HG03135 (cell line): Measurements from ENCODE around the gene CRYM.
"Not testable (repeated sequence)": the region's sequence is repeated elsewhere in the genome, so short reads cannot be mapped to it uniquely, and the experiment has no call there.

Experiments used
- ATAC-seq: cut with Tn5 transposase; IDR thresholded peaks from one replicate; pipeline ENCODE4 v1.9.1; 2021; ENCODE audit warnings: mild to moderate bottlenecking, moderate library complexity; ENCODE audit not compliant: unreplicated experiment

The CRYM gene

DNA sequence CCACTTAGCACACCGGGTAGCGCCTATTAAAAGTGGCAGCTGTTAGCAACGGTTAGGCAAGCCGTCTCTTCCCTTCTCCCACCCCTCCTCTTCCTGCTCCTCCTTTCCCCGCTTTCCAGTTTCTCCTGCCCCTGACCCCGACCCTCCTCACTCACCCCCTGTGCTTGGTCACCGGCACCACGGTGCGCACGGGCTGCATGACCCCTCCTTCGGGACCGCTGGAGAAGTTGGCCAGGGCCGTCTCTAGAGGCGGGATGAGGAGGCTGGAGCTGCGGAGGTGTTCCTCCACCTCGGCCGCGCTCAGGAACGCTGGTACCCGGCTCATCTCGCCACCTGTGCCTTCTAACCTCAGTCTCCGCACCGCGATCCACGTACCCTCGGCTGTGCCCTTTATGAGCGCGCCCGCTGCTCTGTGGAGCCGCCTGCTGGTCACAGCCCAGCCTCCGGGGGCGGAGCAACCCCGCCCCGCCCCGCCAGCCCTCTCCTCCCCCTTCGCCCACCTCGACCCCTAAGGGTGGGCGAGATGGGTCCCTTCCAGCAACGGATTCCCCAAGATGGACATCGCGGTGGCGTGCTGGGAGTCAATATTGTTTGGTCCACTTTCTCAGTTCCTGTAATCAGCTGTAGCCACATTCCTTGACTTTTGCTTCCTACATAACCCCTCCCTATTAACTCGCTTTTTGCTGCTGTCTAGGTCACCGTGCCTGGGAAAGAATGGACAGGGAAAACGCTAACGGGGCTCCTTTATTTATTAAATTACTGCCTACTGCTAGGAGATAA is at the start of gene CRYM:
Gene CRYM (minus strand): TSS at position 364 of the 780 bp plus-strand sequence. CDS start 39 bp downstream, at position 325.
- ATAC-seq = no peak

GRCh38 chr16:21327046-21327445 is 49.0 kb upstream of the CRYM start:
- ATAC-seq = no peak

- no peak for ATAC-seq
Measured at GRCh38 chr16:21326459-21326858, 48.4 kb upstream of the CRYM start.

DNA sequence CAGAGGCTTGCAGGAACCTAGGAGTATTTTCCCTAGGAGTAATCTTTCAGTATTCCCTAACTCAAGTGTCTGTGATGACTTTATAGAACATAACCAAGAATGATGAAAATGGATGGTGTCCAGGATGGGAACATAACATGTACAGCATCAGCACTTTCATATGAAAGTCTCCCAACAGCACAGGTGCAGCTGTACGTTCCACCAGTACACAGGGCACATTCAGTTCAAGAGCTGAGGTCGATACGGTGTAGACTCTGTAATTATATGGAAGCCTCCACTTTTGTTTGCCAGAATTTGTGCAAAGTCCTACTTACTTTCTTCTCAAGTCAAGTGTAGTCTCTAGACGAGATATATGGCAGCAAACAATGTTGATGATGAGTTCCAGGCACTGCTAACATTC is 46.2 kb upstream of the CRYM start:
- ATAC-seq = no peak

DNA sequence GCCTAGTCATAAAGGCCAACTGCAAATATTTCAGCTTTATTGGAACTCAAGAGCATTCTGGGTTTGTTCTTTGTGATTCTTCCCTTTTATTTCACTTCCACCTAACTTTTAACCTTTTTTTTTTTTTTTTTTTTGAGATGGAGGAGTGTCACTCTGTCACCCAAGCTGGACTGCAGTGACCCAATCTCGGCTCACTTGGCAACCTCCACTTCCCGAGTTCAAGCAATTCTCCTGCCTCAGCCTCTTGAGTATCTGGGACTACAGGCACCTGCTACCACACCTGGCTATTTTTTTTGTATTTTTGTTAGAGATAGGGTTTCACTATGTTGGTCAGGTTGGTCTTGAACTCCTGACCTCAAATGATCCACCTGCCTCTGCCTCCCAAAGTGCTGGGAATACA is 44.2 kb upstream of the CRYM start:
- ATAC-seq = not testable (repeated sequence)

- no peak for ATAC-seq
Measured at GRCh38 chr16:21321736-21322135, 43.6 kb upstream of the CRYM start.

DNA sequence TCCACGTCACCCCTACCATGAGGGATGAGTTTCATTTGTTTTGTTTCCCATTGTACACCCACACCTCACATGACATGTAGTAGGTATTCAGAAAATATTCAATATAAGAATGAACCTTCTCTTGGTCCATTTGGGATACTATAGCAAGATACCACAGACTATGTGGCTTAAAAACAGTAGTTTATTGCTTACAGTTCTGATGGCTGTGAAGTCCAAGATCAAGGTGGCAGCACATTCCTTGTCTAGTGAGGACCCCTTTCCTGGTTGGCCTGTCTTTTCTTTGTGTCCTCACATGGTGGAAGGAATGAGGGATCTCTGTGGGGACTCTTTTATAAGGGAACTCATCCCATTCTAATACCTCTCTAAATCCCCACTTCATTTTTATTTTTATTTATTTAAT is 36.2 kb upstream of the CRYM start:
- no peak for ATAC-seq

DNA sequence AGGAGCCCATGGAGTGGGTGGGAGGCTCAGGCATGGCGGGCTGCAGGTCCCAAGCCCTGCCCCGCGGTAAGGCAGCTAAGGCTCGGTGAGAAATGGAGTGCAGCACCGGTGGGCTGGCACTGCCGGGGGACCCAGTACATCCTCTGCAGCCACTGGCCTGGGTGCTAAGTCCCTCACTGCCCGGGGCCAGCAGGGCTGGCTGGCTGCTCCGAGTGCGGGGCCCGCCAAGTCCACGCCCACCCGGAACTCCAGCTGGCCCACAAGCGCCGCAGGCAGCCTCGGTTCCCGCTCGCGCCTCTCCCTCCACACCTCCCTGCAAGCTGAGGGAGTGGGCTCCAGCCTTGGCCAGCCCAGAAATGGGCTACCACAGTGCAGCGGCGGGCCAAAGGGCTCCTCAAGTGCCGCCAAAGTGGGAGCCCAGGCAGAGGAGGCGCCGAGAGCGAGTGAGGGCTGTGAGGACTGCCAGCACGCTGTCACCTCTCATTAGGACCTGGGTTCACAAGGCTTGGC is 34.8 kb upstream of the CRYM start:
- not testable (repeated sequence) for ATAC-seq

DNA sequence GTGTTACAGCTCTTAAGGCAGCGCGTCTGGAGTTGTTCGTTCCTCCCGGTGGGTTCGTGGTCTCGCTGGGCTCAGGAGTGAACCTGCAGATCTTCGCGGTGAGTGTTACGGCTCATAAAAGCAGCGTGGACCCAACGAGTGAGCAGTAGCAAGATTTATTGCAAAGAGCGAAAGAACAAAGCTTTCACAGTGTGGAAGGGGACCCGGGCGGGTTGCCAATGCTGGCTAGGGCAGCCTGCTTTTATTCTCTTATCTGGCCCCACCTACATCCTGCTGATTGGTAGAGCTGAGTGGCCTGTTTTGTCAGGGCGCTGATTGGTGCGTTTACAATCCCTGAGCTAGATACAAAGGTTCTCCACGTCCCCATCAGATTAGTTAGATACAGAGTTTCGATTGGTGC is 34.0 kb upstream of the CRYM start:
- ATAC-seq = not testable (repeated sequence)

DNA sequence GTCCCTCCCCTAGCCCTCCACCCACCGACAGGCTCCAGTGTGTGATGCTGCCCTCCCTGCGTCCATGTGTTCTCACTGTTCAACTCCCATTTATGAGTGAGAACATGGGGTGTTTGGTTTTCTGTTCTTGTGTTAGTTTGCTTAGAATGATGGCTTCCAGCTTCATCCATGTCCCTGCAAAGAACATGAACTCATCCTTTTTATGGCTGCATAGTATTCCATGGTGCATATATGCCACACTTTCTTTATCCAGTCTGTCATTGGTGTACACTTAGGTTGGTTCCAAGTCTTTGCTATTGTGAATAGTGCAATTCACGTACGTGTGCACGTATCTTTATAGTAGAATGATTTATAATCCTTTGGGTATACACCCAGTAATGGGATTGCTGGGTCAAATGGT is 28.6 kb upstream of the CRYM start:
- not testable (repeated sequence) for ATAC-seq

DNA sequence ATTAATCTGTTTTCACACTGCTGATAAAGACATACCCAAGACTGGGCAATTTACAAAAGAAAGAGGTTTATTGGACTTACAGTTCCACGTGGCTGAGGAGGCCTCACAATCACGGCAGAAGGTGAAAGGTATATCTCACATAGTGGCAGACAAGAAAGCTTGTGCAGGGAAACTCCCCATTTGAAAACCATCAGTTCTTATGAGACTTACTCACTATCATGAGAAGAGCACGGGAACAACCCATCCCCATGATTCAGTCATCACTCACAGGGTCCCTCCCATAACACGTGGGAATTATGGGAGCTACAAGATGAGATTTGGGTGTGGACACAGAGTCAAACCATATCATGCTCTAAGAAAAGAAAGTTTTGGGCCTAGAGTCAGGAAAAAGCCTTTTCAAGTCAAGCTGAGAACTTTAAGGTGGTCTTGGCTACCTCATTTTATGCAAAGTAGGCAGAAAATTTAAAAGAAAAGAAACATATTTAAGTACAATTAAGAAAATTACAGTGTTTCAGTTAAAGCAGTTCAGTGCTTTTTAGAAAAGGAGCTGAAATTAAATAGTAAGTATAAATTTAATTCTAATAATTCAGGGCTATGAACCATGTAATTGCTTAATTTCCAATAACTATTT is 24.9 kb upstream of the CRYM start:
- ATAC-seq = no peak

- no peak for ATAC-seq
Measured at GRCh38 chr16:21302454-21302853, 24.4 kb upstream of the CRYM start.

GRCh38 chr16:21301895-21302291 is 23.8 kb upstream of the CRYM start:
- ATAC-seq = peak; percentile 7

- peak; percentile 49 for ATAC-seq
Measured at GRCh38 chr16:21301168-21301894, 23.2 kb upstream of the CRYM start.

GRCh38 chr16:21300309-21301167 is 22.4 kb upstream of the CRYM start:
- ATAC-seq = peak; percentile 57

GRCh38 chr16:21289789-21290188 is 11.7 kb upstream of the CRYM start:
- not testable (repeated sequence) for ATAC-seq

GRCh38 chr16:21285314-21285713 is 7.2 kb upstream of the CRYM start:
- no peak for ATAC-seq

GRCh38 chr16:21284414-21284813 is 6.3 kb upstream of the CRYM start:
- no peak for ATAC-seq

DNA sequence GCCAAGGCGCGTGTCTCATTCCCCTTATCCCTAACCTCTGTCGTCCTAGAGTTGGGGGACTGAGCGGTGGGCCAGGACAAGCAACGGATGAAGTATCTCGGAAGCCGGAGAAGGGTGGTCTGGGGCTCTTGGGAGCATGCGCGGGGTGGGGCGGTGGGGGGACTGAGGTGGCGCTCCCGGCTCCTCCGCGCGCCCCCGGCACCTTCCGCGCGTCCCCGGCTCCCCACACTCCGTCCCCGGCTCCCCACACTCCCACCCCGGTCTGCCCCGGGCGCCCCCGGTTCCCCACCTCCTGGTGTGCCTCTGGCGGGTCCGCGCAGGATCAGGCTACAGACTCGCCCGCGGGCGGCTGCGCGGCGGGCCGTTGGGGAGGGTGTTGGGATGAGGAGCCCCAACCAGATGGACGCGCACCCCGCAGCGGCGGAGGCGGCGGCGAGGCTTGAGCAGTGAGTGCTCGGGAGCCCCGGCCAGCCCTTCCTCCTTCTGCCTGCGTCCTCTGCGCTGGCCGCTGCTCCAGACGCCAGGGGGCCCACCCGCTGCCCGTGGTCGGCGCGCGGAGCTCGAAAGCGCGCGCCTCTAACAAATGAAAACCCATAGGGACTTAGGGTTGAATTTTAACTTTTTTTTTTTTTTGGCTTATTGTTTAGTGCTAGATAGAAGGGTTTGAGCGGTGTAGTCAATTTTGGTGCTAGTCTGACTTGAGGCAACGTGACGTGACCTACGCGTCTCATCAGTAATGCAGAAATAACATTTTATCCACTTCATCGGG is 5.6 kb upstream of the CRYM start:
- ATAC-seq = no peak
